Posterior vena cava (tissue), 2 donors: Measurements from ENCODE around the gene SNAPC4. TPM values are rescaled to one million over a fixed set of nuclear protein-coding genes. Genes with fewer than 3 reads are reported as not detected.
"Not testable (repeated sequence)": the region's sequence is repeated elsewhere in the genome, so short reads cannot be mapped to it uniquely, and the experiment has no call there.

ENCODE experiments used
- DNase-seq: peaks from one replicate; pipeline ENCODE4 v3.0.0-alpha.2; 2020; ENCODE audit warnings: low spot score
- intact Hi-C, 2 donors: fragments of 100-400 bp; cut with DNase I; formaldehyde crosslinking; loops; one replicate each; pipeline versions ENCODE4 v1.14.1 to v1.14.2; 2022 to 2023
- total RNA-seq, 2 donors: library from RNA; stranded (reverse); fragmentation: NEBNext Ultra II Directional; extraction: Animal tissue kit (Norgen Biotek cat#: 25700); gene quantifications; one replicate each; pipeline ENCODE4 v1.2.1, GENCODE V29; 2021
- donor health status: DM: yes; HTN: yes; CAD: no.
- donor health status: DM: yes; HTN: yes; CAD: no.

The SNAPC4 gene
- total RNA-seq, 2 donors from 2014 or later = 4.7 to 4.9 TPM

DNA sequence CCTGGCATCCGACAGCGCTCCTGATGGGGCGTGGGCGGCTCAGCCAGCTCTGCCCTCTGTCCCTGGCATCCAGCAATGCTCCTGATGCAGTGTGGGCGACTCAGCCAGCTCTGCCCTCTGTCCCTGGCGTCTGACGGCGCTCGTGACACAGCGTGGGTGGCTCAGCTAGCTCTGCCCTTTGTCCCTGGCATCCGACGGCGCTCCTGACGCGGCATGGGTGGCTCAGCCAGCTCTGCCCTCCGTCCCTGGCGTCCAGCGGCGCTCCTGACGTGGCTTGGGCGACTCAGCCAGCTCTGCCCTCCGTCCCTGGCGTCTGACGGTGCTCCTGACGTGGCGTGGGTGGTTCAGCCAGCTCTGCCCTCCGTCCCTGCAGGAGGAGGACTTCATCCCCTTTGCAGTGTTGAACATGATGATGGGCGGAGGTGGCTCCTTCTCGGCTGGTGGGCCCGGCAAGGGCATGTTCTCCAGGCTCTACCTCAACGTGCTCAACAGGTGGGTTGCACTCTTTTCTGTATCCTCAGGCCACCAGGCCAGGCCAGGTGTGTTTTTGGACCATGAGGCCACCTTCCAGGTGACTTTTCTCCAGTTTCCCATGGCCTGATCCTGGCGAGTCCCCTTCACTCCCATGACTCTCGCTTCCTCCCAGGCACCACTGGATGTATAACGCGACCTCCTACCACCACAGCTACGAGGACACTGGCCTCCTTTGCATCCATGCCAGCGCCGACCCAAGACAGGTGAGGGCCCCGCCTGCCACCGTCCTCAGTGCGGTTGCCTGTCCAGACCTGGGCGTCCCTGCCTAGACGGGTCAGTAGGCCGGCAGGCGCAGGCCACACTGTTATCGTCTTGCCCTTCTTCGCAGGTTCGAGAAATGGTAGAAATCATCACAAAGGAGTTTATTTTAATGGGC lies 18.5 kb upstream of the SNAPC4 start:
- intact Hi-C loops = no loop called here
- no peak for DNase-seq

DNA sequence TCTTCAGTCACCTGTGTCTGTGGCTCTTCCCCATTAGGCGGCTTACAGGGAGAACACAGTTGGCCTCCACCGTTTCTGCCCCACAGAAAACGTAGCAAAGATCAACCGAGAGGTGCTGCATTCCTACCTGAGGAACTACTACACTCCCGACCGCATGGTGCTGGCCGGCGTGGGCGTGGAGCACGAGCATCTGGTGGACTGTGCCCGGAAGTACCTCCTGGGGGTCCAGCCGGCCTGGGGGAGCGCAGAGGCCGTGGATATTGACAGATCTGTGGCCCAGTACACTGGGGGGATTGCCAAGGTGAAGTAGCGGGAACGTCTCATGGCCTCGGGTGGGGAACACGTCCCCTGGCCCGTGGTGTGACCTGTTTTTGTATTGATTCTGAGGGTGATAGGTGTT lies 16.9 kb upstream of the SNAPC4 start:
- no peak for DNase-seq
- intact Hi-C loops = no loop called here

DNA sequence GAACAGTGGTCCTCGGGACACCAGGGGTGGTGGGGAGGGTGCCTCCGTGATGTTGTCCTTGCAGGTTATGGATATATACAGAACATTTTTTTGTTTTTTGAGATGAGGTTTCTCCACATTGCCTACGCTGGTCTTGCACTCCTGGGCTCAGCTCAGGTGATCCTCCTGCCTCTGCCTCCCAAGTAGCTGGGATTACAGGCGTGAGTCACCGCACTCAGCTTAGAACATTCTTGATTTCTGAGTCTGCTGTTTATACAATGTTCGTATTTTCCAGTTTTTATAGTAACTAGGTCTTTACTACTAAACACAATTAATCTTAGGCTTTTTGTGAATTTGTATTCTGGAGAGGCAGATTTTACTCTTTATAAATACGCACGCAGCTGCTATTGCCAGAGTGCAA lies 16.5 kb upstream of the SNAPC4 start:
- intact Hi-C loops = no loop called here
- no peak for DNase-seq

DNA sequence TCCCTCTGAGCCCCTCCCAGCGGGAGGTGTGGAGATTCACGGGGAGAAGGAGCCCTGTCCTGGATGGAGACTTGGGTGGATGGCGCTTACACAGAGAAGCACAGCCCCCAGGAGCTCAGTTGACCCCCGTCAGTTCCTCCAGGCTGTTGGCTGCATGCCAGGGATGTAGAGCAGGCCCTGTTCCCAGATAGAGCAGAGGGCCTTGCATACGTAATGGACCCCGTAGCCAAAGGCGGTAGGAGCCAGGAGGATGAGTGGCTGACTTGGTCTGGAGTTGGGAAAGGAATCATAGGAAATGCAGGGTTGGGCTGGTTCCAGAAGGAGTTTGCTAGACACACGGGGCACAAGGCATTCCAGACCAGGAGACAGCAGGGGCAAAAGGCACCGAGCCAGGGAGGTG lies 13.0 kb upstream of the SNAPC4 start:
- no peak for DNase-seq
- intact Hi-C loops = no loop called here

DNA sequence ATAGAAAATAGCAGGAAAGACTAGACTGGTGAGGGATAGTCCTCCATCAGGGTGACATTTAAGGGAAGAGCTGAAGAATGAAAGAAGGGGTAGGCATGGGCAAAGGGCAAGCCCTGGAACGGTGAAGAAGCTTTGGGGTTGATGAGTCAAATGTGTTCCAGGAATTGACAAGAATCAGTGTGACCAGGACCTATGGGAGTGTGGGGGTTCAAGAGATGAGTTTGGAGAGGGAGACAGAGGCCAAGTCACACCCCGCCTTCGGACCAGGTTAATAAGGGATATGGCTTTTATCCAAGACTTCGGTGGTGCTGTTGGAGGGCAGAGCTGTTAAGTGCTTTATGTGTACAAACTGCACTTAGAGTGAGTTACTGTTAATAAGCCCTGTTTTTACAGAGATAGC lies 11.4 kb upstream of the SNAPC4 start:
- intact Hi-C loops = no loop called here

DNA sequence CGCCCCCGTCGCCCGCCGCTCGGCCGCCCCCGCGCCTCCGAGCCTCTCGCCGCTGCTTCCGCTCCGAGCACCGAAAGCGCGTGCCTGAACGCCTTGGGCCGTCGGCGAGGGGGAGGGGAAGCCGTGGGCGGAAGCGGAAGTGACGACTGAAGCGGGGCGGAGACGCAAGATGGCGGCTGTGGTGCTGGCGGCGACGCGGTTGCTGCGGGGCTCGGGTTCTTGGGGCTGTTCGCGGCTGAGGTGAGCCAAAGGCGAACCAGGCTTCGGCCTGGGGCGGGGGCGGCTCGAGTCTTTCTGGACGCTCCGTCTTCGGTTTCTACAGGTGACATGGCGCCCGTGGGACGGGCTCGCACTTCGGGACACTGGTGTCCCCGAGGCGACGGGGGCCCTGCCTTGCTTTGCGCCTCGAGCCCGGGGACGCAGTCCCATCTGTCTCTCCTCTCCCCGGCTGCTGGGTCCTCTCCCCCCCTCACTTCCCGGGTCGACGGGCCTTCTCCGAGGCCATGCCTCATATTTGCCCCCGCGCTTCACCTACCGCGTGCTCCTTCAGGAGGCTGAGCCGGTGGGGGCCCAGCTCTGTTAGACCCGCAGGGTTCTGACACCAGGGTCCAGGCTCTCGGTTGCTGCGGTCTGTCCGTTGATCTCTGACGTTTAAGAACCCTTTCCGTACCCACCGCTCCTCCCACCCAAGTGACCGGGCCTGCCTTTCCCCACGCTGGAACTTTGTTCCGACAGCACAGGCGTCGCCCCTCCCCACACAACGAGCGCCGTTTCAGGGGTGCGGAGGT lies 10.7 kb upstream of the SNAPC4 start, which contains the start of the genes ENTR1 and PMPCA:
Gene ENTR1 (minus strand): TSS at position 115 of the 788 bp plus-strand sequence. CDS start 217 bp downstream, outside the sequence.
Gene PMPCA (plus strand): TSS at position 159 of the 788 bp plus-strand sequence. CDS start 11 bp downstream, at position 170.
- peak; percentile 98 for DNase-seq
- intact Hi-C loops = no loop called here

More for the DNA sequence above, 11.4 kb upstream of the SNAPC4 start:
- DNase-seq = no peak

DNA sequence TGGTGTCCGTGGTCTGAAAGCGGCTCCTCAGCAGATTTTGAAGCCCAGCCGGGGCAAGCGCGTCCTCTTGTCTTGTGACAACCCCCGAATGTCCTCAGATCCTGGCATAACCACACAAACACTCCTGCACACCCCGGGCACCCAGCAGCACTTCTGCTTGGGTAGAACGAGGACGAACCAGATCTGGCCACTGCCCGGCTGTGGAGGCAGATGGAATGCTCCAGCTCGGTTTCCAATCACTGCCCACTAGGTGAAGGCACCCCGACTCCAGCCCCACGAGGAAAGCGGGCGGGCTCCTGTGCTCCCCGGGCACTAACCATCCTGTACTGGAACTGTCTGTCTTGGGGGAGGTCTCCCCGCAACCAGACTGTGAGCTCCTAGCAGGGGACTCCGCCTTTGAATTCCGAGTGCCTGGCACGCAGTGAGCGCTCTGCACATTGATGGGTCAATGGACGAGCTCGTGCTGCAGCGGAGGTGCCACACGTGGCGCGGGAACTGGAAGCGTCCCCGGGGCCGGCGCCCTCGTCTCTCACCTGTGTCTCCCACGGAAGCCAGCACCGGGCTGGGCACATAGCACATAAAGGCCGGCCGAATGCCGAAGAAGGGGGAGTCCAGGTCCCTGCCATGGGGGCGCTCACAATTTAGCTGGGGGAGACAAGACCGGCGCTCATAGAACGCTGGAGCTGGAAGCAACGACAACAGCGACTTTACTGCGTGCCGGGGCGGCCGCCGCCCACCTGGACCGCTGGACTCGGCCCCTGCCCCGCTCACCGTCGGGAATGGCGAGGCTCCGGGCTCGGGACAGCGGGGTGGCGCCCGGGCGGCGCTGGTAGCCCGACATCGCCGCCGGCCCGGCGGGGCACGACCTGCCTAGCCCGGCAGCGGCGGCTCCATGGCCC lies 9.8 kb upstream of the SNAPC4 start:
- DNase-seq = no peak
- intact Hi-C loops = no loop called here

DNA sequence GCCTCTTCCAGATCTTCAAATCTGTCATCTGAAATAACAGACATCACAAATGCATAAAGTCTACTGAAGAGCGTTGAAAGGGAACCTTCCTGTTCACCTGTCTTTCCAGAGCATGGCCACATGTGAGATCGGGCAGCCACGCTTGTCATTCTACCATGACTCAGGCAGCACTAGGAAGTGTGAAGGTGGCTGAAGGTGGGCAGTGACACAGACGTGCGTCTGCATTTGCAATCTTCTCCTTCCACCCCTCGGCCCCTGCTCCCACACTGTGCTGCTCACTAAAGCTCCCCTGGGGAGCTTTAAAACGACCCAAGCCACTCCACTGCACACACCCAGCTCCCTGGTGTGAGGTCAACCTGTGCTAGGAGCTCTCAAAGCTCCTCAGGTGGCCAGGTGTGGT lies 7.9 kb upstream of the SNAPC4 start:
- no peak for DNase-seq
- intact Hi-C loops = no loop called here

DNA sequence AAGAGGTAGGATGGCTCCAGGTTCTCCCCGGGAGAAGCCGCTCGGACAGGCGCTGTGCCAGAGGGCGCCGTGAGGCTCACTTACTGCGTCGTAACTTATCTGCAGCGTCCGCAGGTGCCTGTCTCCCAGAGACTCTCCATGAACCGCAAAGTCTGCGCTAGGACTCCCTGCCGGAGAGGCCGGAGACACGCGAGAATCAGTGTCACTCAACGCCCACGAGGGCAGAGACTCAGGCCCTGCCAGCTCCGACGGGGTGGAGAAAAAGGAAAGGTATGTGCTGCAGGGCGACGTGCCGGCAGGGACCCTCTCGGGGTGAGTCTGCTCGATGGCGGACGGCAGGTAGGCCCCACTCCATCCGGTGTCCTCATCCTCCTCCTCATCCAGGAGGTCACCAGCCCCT lies 7.1 kb upstream of the SNAPC4 start:
- intact Hi-C loops = not testable (repeated sequence)

DNA sequence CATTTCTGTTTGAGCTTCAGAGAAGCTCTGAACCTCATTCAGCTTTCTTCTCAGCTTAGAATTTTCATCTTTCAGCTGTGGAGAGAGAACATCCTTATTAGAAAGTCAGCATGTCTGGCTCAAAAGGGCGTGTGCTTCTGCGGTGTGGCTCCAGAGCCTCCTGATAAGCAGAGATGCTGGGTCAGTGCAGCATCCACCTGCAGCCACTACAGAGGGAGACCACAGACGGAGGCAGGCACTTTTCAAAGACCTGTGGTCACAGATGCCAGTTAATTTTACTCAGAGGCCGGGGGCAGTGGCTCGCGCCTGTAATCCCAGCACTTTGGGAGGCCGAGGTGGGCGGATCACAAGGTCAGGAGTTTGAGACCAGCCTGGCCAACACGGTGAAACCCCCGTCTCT lies 5.9 kb upstream of the SNAPC4 start:
- DNase-seq, intact Hi-C loops: not testable (repeated sequence)

More for the DNA sequence above, 7.1 kb upstream of the SNAPC4 start:
- DNase-seq = not testable (repeated sequence)

DNA sequence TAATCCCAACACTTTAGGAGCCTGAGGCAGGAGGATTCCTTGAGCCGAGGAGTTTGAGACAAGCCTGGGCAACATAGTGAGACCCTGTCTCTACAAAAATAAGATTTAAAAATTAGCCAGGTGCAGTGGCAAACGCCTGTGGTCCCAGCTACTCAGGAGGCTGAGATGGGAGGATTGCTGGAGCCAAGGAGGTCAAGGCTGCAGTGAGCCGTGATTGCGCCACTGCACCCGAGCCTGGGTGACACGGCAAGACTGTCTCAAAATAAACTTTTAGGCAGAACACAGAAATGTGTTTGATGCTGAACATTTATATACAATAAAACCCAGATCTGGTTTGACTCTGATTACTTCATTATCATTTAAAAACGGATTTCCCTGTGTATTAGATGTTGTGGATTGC lies 5.5 kb upstream of the SNAPC4 start:
- intact Hi-C loops = no loop called here
- DNase-seq = no peak

DNA sequence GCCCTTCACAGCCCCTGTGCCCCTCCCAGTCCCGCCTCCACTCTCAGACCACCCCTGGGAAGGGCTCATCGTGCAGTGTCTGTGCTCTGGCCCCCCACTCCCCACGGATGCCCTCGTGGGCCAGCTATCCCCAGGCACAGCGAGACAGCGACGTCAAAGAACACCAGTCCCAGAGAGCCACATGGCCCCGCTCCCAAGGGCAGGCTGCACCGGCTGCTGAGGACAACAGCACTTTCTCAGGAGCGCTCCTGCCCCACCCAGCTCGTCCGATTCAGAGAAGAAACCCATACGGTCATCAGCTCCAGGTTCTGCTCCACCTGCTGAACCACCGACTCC lies 4.8 kb upstream of the SNAPC4 start:
- intact Hi-C loops = loop anchor here in 1 of 2 donors (5.0 kb wide), 1 partner anchor 67 kb away; no protein-coding TSS in a partner anchor
- no peak for DNase-seq

DNA sequence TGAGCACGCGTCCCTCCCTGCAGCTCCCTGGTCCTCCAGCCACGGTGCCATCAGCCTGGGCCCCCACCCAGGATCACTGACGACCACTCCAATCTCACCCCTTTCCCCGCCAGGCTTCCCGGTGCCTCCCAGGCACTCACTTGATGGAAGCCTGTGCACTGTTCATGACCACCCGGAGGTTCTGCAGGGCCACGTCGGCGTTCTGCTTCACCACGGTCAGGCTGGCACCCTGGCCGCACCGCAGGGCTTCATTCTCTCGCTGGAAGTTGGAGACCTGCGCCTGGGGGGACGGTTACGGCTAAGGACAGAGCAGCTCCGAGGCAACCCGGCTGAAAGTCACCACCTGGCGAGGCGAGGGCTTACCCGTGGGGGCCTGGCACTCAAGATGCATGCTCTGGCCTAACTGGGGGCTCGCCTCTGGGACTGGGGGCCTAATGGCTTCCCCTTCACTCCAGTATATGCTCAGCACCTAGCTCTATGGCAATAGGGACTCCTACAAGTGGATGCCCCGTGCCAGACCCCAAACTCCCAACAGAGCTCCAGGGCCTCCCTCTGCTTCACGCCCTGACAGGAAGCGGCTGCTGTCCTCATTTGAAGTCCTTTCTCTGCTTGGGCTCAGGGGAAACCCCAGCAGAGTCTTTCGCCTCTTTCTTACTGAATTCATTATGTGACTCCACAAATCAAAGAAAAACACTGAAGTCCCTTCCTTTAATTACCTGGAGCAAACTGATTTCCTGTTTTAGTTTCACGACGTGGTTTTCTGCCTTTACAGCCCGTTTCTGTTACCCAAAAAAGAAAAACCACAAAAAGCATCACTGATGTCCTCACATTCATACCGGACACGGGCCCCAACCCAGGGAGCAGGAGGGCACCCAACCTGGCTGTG lies 4.2 kb upstream of the SNAPC4 start:
- intact Hi-C loops = loop anchor here in 1 of 2 donors (5.0 kb wide), 1 partner anchor 67 kb away; no protein-coding TSS in a partner anchor
- DNase-seq = no peak

DNA sequence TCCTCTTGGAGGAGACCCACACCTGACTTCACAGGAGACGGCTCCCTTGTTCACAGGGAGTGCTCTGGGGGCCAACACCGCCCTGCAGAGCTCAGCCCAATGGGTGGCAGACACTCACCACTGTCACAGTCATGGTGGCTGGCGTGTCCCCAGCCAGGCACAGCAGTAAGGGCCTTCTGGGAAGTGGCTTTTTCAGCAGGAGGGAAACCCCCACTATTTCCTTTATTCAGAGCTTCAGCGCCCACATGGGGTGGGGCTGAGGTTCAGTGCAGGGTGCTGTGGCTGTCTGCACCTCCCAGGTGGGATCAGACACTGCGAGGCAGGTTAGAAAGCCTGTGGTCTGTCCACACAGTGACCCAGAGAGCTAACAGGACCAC lies 3.6 kb upstream of the SNAPC4 start:
- no peak for DNase-seq
- intact Hi-C loops = loop anchor here in 1 of 2 donors (5.0 kb wide), 1 partner anchor 66 kb away; no protein-coding TSS in a partner anchor

DNA sequence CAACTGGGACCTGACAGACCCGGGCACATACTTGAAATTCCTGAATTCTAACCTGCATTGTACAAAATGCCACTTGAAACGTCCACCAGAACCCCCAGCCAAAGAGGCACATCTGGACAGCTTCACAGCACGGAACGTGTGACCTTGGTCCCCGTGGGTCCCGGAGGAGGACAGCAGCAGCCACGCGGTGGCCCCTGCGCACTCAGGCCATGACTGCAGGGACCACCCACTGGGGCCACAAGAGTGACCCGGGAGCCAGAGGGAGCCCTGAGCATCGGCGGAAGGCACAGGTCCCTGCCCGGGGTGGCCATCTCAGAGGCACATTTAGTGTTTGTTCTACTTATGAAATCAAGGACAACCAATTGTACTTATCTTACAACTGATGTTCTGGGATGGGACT lies 2.1 kb upstream of the SNAPC4 start:
- DNase-seq = no peak
- intact Hi-C loops = loop anchor here in 1 of 2 donors (5.0 kb wide), 1 partner anchor 65 kb away; no protein-coding TSS in a partner anchor

DNA sequence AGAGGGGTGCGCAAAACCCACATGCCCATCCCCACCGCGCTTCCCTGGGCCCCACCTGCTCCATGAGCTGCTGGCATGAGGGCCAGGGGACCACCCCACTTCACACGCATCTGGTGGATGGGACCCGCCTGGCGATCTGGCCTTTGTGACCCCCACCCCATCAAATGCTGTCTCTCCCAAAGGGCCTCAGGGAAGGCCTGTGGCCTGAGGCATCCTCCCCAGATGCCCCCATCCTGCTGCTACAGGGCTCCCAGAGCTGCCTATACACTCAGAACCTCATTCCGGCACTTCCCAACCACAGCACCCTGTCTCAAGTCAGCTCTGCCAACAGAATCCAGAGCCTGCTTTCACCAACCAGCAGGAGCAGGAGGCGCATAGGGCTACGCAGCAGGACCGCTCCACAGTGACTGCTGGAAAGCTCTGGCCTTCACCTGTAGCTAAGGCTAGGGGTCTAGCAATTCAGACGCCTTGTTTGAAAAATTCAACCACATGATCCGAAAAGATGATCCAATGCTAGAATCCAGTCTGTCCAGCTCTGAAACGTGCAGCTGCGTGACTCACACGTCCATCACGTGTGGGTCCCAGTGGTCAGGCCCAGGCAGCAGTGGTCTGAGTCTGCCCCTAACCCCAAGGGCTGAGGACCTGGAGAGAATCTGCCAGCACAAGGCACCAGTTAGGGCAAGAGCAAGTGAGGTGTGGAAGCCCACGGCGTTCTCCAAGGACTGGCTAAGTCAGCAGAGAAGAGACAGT lies 1.4 kb upstream of the SNAPC4 start:
- no peak for DNase-seq
- intact Hi-C loops = loop anchor here in 1 of 2 donors (5.0 kb wide), 1 partner anchor 64 kb away; no protein-coding TSS in a partner anchor
